IMR-90 (cell line): ENCODE results near the gene PPP2R2D. TPM values are rescaled to one million over a fixed set of nuclear protein-coding genes. Genes with fewer than 3 reads are reported as not detected.
A peak's percentile ranks its signal among the peaks of the same experiment; 100 is the strongest.

Experiments used
- ATAC-seq: fragments of 200-7000 bp; cut with Tn5 transposase; 2 replicates; pipeline ENCODE4 v1.9.1; 2020; ENCODE audit warnings: low read depth, mild to moderate bottlenecking, moderate library complexity
- Bru-seq: library from RNA; stranded (reverse); fragments of 400-500 nt; gene quantifications from one replicate; lab custom pipeline; 2021; lab: Mats Ljungman, UMichigan
- BruChase-seq, 2 experiments: library from RNA; stranded (reverse); fragments of 400-500 nt; gene quantifications; one replicate each; lab custom pipeline; 2021; lab: Mats Ljungman, UMichigan
- BruUV-seq: library from RNA; stranded (reverse); fragments of 400-500 nt; replicated peaks from 2 replicates; lab custom pipeline; 2021; lab: Mats Ljungman, UMichigan
- CTCF ChIA-PET: fragments of 300-600 bp; formaldehyde crosslinking; extraction: SDS; loops from one replicate; lab custom pipeline; 2021; ENCODE audit warnings: antibody characterized with exemption; lab: Yijun Ruan, JAX
- POLR2A ChIA-PET: fragments of 300-600 bp; sonication (Branson Sonifier 250); formaldehyde crosslinking; loops from one replicate; lab custom pipeline; 2022; ENCODE audit warnings: antibody characterized with exemption; ENCODE audit not compliant: unreplicated experiment; lab: Charles Lee
- DNase-seq: peaks from one replicate; pipeline ENCODE4 v3.0.0; 2013
- H2AFZ ChIP-seq: replicated peaks from 2 replicates; pipeline ENCODE3; 2013; ENCODE audit warnings: low read length, mild to moderate bottlenecking; ENCODE audit not compliant: poor library complexity
- H2AK5ac ChIP-seq: 2 replicates; pipeline ENCODE4 v1.6.1; 2013; ENCODE audit warnings: low read depth, low read length, inconsistent platforms
- H2AK9ac ChIP-seq: replicated peaks from 2 replicates; pipeline ENCODE3; 2013; ENCODE audit warnings: mild to moderate bottlenecking, low read depth, low read length, moderate library complexity; ENCODE audit not compliant: poor library complexity
- H2BK120ac ChIP-seq: 2 replicates; pipeline ENCODE4 v1.6.1; 2013; ENCODE audit warnings: low read depth, low read length, inconsistent platforms
- H2BK15ac ChIP-seq: 3 replicates; pipeline ENCODE4 v1.6.1; 2013; ENCODE audit warnings: low read depth, low read length, inconsistent platforms
- H2BK20ac ChIP-seq: 2 replicates; pipeline ENCODE4 v1.6.1; 2013; ENCODE audit warnings: low read depth, mild to moderate bottlenecking, inconsistent platforms, low read length, moderate library complexity
- H2BK5ac ChIP-seq: 2 replicates; pipeline ENCODE4 v1.6.1; 2013; ENCODE audit warnings: mild to moderate bottlenecking, low read depth, low read length, inconsistent platforms; ENCODE audit not compliant: poor library complexity, severe bottlenecking
- H3K14ac ChIP-seq: replicated peaks from 2 replicates; pipeline ENCODE4 v1.6.1; 2013; ENCODE audit warnings: low read depth, low read length, inconsistent platforms
- H3K18ac ChIP-seq: 2 replicates; pipeline ENCODE4 v1.6.1; 2013; ENCODE audit warnings: low read depth, low read length, control low read depth
- H3K23ac ChIP-seq: 2 replicates; pipeline ENCODE4 v1.6.1; 2013; ENCODE audit warnings: low read depth, low read length, inconsistent platforms
- H3K27ac ChIP-seq: 2 replicates; pipeline ENCODE4 v1.5.1; 2013; ENCODE audit warnings: mild to moderate bottlenecking, control low read depth, low read length; ENCODE audit not compliant: insufficient read depth
- H3K27me3 ChIP-seq: 2 replicates; pipeline ENCODE4 v1.6.1; 2013; ENCODE audit warnings: low read length; ENCODE audit not compliant: control insufficient read depth, insufficient read depth
- H3K36me3 ChIP-seq: 2 replicates; pipeline ENCODE4 v1.6.1; 2013; ENCODE audit warnings: low read length, mixed read lengths; ENCODE audit not compliant: control insufficient read depth, insufficient read depth
- H3K4ac ChIP-seq: 2 replicates; pipeline ENCODE4 v1.6.1; 2013; ENCODE audit warnings: low read depth, low read length, inconsistent platforms
- H3K4me1 ChIP-seq: 2 replicates; pipeline ENCODE4 v1.6.1; 2013; ENCODE audit warnings: low read length, mixed read lengths; ENCODE audit not compliant: control insufficient read depth, insufficient read depth
- H3K4me2 ChIP-seq: 2 replicates; pipeline ENCODE4 v1.6.1; 2013; ENCODE audit warnings: low read depth, mild to moderate bottlenecking, control low read depth, low read length, moderate library complexity
- H3K4me3 ChIP-seq: 2 replicates; pipeline ENCODE4 v1.5.1; 2013; ENCODE audit warnings: low read depth, mild to moderate bottlenecking, control low read depth, low read length, moderate library complexity; ENCODE audit not compliant: insufficient read depth
- H3K56ac ChIP-seq: 2 replicates; pipeline ENCODE4 v1.6.1; 2013; ENCODE audit warnings: low read length, inconsistent platforms; ENCODE audit not compliant: insufficient read depth; ENCODE audit errors: extremely low read depth
- H3K79me1 ChIP-seq, 2 experiments: 2 replicates each; pipeline ENCODE4 v1.6.1; 2013; ENCODE audit warnings: low read length in 2 of 2, inconsistent platforms in 1 of 2, low read depth in 1 of 2
- H3K9ac ChIP-seq: 2 replicates; pipeline ENCODE4 v1.6.1; 2013; ENCODE audit warnings: low read depth, low read length, control low read depth
- H3K9me1 ChIP-seq: 2 replicates; pipeline ENCODE4 v1.6.1; 2013; ENCODE audit warnings: low read length, inconsistent platforms; ENCODE audit not compliant: insufficient read depth
- H3K9me3 ChIP-seq: 2 replicates; pipeline ENCODE4 v1.6.1; 2013; ENCODE audit warnings: low read length; ENCODE audit not compliant: control insufficient read depth, insufficient read depth
- H4K20me1 ChIP-seq: 2 replicates; pipeline ENCODE4 v1.6.1; 2013; ENCODE audit warnings: low read length, inconsistent platforms; ENCODE audit not compliant: insufficient read depth
- H4K5ac ChIP-seq: 2 replicates; pipeline ENCODE4 v1.6.1; 2013; ENCODE audit warnings: mild to moderate bottlenecking, low read depth, low read length, control low read depth
- H4K8ac ChIP-seq, 2 experiments: 2 replicates each; pipeline ENCODE4 v1.6.1; 2013; ENCODE audit warnings: low read depth in 2 of 2, low read length in 2 of 2, control low read depth in 1 of 2, inconsistent platforms in 1 of 2
- H4K91ac ChIP-seq: 2 replicates; pipeline ENCODE4 v1.6.1; 2013; ENCODE audit warnings: low read depth, low read length, inconsistent platforms; ENCODE audit not compliant: insufficient read depth
- BHLHE40 ChIP-seq: fragments of 150-350 bp; IDR thresholded peaks from 2 replicates; pipeline ENCODE4 v1.6.1; 2016; ENCODE audit warnings: mild to moderate bottlenecking, low read depth, low read length
- CEBPB ChIP-seq: IDR thresholded peaks from 2 replicates; pipeline ENCODE4 v1.6.1; 2012; ENCODE audit warnings: low read depth, low read length, improper control_type of control experiment
- CHD1 ChIP-seq: IDR thresholded peaks from 2 replicates; pipeline ENCODE4 v1.6.1; 2012; ENCODE audit warnings: low read depth, low read length, improper control_type of control experiment
- FOS ChIP-seq: fragments of 150-350 bp; IDR thresholded peaks from 2 replicates; pipeline ENCODE4 v1.6.1; 2016; ENCODE audit warnings: low read depth, low read length
- MAFK ChIP-seq: IDR thresholded peaks from 2 replicates; pipeline ENCODE4 v1.6.1; 2012; ENCODE audit warnings: low read depth, low read length, improper control_type of control experiment
- MAZ ChIP-seq: IDR thresholded peaks from 2 replicates; pipeline ENCODE4 v1.6.1; 2012; ENCODE audit warnings: low read depth, mild to moderate bottlenecking, low read length, improper control_type of control experiment, moderate library complexity, borderline replicate concordance
- MXI1 ChIP-seq: IDR thresholded peaks from 2 replicates; pipeline ENCODE4 v1.6.1; 2012; ENCODE audit warnings: low read depth, mild to moderate bottlenecking, low read length, moderate library complexity, borderline replicate concordance
- NFE2L2 ChIP-seq: fragments of 150-350 bp; IDR thresholded peaks from 2 replicates; pipeline ENCODE4 v1.6.1; 2016; ENCODE audit warnings: low read depth, mild to moderate bottlenecking, low read length
- POLR2A ChIP-seq: IDR thresholded peaks from 2 replicates; pipeline ENCODE4 v1.6.1; 2012; ENCODE audit warnings: mild to moderate bottlenecking, low read depth, low read length
- RAD21 ChIP-seq: IDR thresholded peaks from 2 replicates; pipeline ENCODE4 v1.6.1; 2012; ENCODE audit warnings: low read length, improper control_type of control experiment
- SMC3 ChIP-seq: fragments of 150-350 bp; IDR thresholded peaks from 2 replicates; pipeline ENCODE4 v1.6.1; 2016; ENCODE audit warnings: low read depth, mild to moderate bottlenecking, antibody characterized with exemption, low read length, moderate library complexity
- WGBS, 2 experiments: methylation state at CpG; one replicate each; pipeline versions ENCODE4 v1.1.5 to v1.1.7; 2013; ENCODE audit warnings: missing lambda C conversion rate in 2 of 2; ENCODE audit not compliant: insufficient read length in 1 of 2; ENCODE audit errors: extremely low coverage in 2 of 2; 5-methylcytosine and 5-hydroxymethylcytosine counted together
- dilution Hi-C: fragments of 300-500 bp; cut with HindIII; formaldehyde crosslinking; loops from one replicate; pipeline ENCODE4 v1.14.3; 2018; ENCODE audit warnings: low sequenced_read_pairs; ENCODE audit not compliant: unreplicated experiment
- in situ Hi-C: fragments of 300-500 bp; cut with MboI; formaldehyde crosslinking; loops from 3 replicates; pipeline ENCODE4 v1.14.3; 2019; ENCODE audit warnings: low sequenced_read_pairs, inconsistent platforms, mixed read lengths
- intact Hi-C: fragments of 100-400 bp; cut with micrococcal nuclease; formaldehyde crosslinking; loops from 2 replicates; pipeline ENCODE4 v1.10.0; 2022
- long read RNA-seq: library from polyadenylated mRNA; unstranded; transcript quantifications from one replicate; pipeline ENCODE4 v2.0.0, GENCODE V29; 2021; ENCODE audit not compliant: unreplicated experiment
- polyA plus RNA-seq, 3 experiments: library from polyadenylated mRNA; depleted of rRNA; stranded (reverse); fragments of >200 nt; gene quantifications; 2 replicates each; pipeline ENCODE4 v1.2.3, GENCODE V29; 2012; ENCODE audit warnings: low replicate concordance in 1 of 3
- total RNA-seq: library from RNA; depleted of rRNA; stranded (reverse); fragments of >200 nt; gene quantifications from 2 replicates; pipeline ENCODE4 v1.2.3, GENCODE V29; 2012; rRNA removed
- TF ChIP-seq, protein P1 (sequence below): fragments of 150-350 bp; IDR thresholded peaks from 2 replicates; pipeline ENCODE4 v1.6.1; 2017; ENCODE audit warnings: mild to moderate bottlenecking, antibody characterized with exemption, low read length, low read depth
- TF ChIP-seq, protein P2 (sequence below): fragments of 150-350 bp; IDR thresholded peaks from 2 replicates; pipeline ENCODE4 v1.6.1; 2016; ENCODE audit warnings: low read depth, mild to moderate bottlenecking, low read length, moderate library complexity, borderline replicate concordance

Gene PPP2R2D
- total RNA-seq (21.1 and 23.8 TPM in 2 replicates), polyA plus RNA-seq (2012; rRNA removed) (22.8 and 23.3 TPM in 2 replicates), Bru-seq, nascent RNA (percentile 82 among the genes with signal in this experiment), BruChase-seq, experiment 1, labeled RNA remaining after a 6-hour chase (percentile 85 among the genes with signal in this experiment), BruChase-seq, experiment 2, labeled RNA remaining after a 2-hour chase (percentile 86 among the genes with signal in this experiment)
- polyA plus RNA-seq (2012; cell fraction: cytosol; rRNA removed): 16.2 and 18.1 TPM in 2 replicates
- polyA plus RNA-seq (2012; cell fraction: nucleus; rRNA removed; ENCODE audit: low replicate concordance): 34.7 and 54.8 TPM in 2 replicates
- long read RNA-seq, full-length matches to known transcripts: 23 of 53 reads
- long read RNA-seq, partial matches to known transcripts: 19 of 53 reads
- long read RNA-seq, other reads (novel, unspliced or antisense): 11 of 53 reads

DNA sequence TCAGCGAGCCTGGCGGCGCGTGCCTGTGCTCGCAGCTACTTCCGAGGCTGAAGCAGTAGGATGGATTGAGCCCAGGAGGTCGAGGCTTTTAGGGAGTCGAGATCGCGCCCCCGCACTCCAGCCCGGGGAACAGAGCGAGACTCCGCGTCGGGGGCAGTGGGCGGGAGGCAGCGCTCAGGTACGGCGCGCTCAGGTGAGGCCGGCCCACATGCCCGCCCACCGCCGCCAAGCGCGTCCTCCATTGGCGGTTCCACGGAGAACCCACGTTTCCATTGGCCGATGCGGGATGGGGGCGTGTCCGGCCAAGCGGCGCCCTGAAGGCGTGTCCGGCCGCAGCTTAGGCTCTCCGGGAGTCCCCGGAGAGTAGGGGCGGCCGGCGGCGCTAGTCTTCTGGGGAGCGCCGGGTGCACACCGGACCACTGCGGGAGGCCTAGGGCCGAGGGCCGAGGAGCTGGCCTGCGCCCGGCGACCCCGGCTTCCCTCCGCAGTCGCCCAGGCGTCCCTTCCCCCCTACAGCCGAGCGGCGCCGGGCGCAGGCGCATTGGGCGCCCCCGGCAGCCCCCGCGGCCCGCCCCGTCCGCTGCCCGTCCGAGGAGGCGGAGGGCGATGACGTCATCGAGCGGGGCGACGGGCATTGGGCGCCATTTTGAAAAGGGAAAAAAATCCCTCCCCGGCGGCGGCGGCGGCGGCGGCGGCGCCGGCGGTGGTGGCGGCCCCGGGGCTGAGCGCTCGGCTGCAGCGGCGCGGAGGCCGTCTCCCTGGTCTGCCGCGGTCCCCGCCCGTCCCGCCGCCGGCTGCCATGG lies at the start of gene PPP2R2D:
TSS of gene PPP2R2D (plus strand) at position 659 of the 803 bp plus-strand sequence. CDS start at position 800, 141 bp downstream.
- peaks cover 10% of the 10 kb centered on the region for H3K4me1 ChIP-seq
- H4K8ac ChIP-seq: peak within 1 kb of the TSS; percentile 53 to 67; a peak in 2 of 4 replicates
- H3K23ac ChIP-seq: peak within 1 kb of the TSS; percentile 59; the same call in 1 of the 2 replicates
- H3K79me1 ChIP-seq: peaks cover 10 to 24% of the 10 kb centered on the region in 2 experiments
- BruUV-seq: no TSS peak
- peak; percentile 83 for DNase-seq
- no peak within 1 kb of the TSS for H2BK20ac ChIP-seq
- TF ChIP-seq MAFK (no peak), RAD21 (no peak), NFE2L2 (no peak), FOS (peak; percentile 55), MAZ (peak; percentile 75), CHD1 (no peak), CEBPB (no peak), SMC3 (no peak), MXI1 (peak; percentile 27; the same call in 1 of the 2 replicates), BHLHE40 (peak; percentile 13; the same call in 1 of the 2 replicates), POLR2A (no peak)
- TF ChIP-seq, protein P1, sequence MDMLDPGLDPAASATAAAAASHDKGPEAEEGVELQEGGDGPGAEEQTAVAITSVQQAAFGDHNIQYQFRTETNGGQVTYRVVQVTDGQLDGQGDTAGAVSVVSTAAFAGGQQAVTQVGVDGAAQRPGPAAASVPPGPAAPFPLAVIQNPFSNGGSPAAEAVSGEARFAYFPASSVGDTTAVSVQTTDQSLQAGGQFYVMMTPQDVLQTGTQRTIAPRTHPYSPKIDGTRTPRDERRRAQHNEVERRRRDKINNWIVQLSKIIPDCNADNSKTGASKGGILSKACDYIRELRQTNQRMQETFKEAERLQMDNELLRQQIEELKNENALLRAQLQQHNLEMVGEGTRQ: 0 out of 2 replicates have a peak, but pooled peaks have one; percentile 43
- TF ChIP-seq, protein P2, sequence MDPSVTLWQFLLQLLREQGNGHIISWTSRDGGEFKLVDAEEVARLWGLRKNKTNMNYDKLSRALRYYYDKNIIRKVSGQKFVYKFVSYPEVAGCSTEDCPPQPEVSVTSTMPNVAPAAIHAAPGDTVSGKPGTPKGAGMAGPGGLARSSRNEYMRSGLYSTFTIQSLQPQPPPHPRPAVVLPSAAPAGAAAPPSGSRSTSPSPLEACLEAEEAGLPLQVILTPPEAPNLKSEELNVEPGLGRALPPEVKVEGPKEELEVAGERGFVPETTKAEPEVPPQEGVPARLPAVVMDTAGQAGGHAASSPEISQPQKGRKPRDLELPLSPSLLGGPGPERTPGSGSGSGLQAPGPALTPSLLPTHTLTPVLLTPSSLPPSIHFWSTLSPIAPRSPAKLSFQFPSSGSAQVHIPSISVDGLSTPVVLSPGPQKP: no peak
- no peak within 1 kb of the TSS for H3K18ac ChIP-seq
- no peak within 1 kb of the TSS for H4K5ac ChIP-seq
- H2BK15ac ChIP-seq: no peak within 1 kb of the TSS; the same call in 2 of the 3 replicates
- in situ Hi-C loops (no loop called here), dilution Hi-C loops (no loop called here), intact Hi-C loops (loop anchor here (5.0 kb wide), 3 partner anchors 47 to 122 kb away; partner anchors contain the start of gene BNIP3)
- ATAC-seq: peak; percentile 95
- ChIA-PET POLR2A (no interaction called here), CTCF (interaction anchor here (0.9 to 1.0 kb wide), 2 partner anchors 15 to 122 kb away, joined by 3 read pairs; no protein-coding TSS in a partner anchor)
- peak within 1 kb of the TSS; percentile 86 for H3K9ac ChIP-seq
- peak within 1 kb of the TSS; percentile 76 for H2BK5ac ChIP-seq
- H4K91ac ChIP-seq: no peak within 1 kb of the TSS; the same call in 1 of the 2 replicates
- peak within 1 kb of the TSS; percentile 76 for H3K27ac ChIP-seq
- 1% methylated on average over 50 of the region's 107 CpGs; no CpG with 5 or more reads in 1 of the 2 experiments for WGBS, 2 experiments
- peak within 1 kb of the TSS; percentile 98 for H2AFZ ChIP-seq
- peaks cover 29% of the 10 kb centered on the region for H4K20me1 ChIP-seq
- peaks cover 19% of the 10 kb centered on the region for H3K9me1 ChIP-seq
- peak within 1 kb of the TSS; percentile 95 for H3K4me2 ChIP-seq
- peaks cover 25% of the 10 kb centered on the region for H3K27me3 ChIP-seq
- H3K14ac ChIP-seq: no peak within 1 kb of the TSS
- no peak within 1 kb of the TSS for H2AK5ac ChIP-seq
- H3K9me3 ChIP-seq: no peaks in the 10 kb centered on the region
- peak within 1 kb of the TSS; percentile 90 for H2AK9ac ChIP-seq
- H3K4me3 ChIP-seq: peak within 1 kb of the TSS; percentile 65
- peak within 1 kb of the TSS; percentile 68; the same call in 1 of the 2 replicates for H2BK120ac ChIP-seq
- peak within 1 kb of the TSS; percentile 32 for H3K56ac ChIP-seq
- peak within 1 kb of the TSS; percentile 24; the same call in 1 of the 2 replicates for H3K4ac ChIP-seq
- peaks cover 5% of the 10 kb centered on the region; the same call in 1 of the 2 replicates for H3K36me3 ChIP-seq
